ENCODE measurements around the gene MEGF8. TPM values are rescaled to one million over a fixed set of nuclear protein-coding genes. Genes with fewer than 3 reads are reported as not detected.

MEGF8 gene
- total and polyA plus RNA-seq, 2 donors (not counting 3 experiments of a cell fraction or from before 2014, with no cell fraction given), result 20.6 to 39.6 TPM

- ChIA-PET CTCF (interaction anchor here (1.1 to 2.3 kb wide), 4 partner anchors 10 to 46 kb away, joined by 3 to 15 read pairs (median 4); partner anchors contain the start of genes PAFAH1B3 and PRR19), POLR2A (no interaction called here)
- H2AFZ ChIP-seq (ENCODE audit: low read depth, low read length), result no peak overlapping the region
- dilution Hi-C loops (cut with MboI; ENCODE audit: extremely low pct_ligation_motif_present, low sequenced_read_pairs) (no loop called here), intact Hi-C loops (cut with micrococcal nuclease) (no loop called here)
- no peak overlapping the region for H3K4me2 ChIP-seq (ENCODE audit: insufficient read depth, low read length)
- no peaks in the 10 kb centered on the region for H3K9me3 ChIP-seq (replicated peaks; ENCODE audit: control insufficient read depth, insufficient read depth, low read length)
- BruUV-seq (replicated peaks), result no TSS peak
- H4K20me1 ChIP-seq (replicated peaks; ENCODE audit: control insufficient read depth, extremely low read depth, insufficient read depth, low read length), result no peaks in the 10 kb centered on the region
- H3K9ac ChIP-seq (replicated peaks; ENCODE audit: extremely low read depth, insufficient read depth, low read length), result no peak overlapping the region
- no peak overlapping the region for H3K4me3 ChIP-seq (replicated peaks in 1 of 3; ENCODE audit: insufficient read depth in 1 of 3, low read depth in 1 of 3, low read length in 3 of 3)
- H3K27me3 ChIP-seq (ENCODE audit: control insufficient read depth in 2 of 2, insufficient read depth in 2 of 2, low read length in 2 of 2), result no peaks in the 10 kb centered on the region
- TF ChIP-seq JUN (IDR thresholded peaks at IDR 0.05; ENCODE audit: borderline replicate concordance, insufficient read depth, insufficient read length, low read depth), result no peak
- TF ChIP-seq GATA2 (IDR thresholded peaks at IDR 0.05; ENCODE audit: insufficient read depth, insufficient read length, low read depth, low read length), result no peak
- TF ChIP-seq MYC (IDR thresholded peaks at IDR 0.05; ENCODE audit: low read depth, low read length), result no peak
- no peak for TF ChIP-seq POLR2A (IDR thresholded peaks at IDR 0.05; ENCODE audit: low read depth, low read length)
- TF ChIP-seq MAX (IDR thresholded peaks at IDR 0.05; ENCODE audit: insufficient read depth, insufficient read length), result no peak
- no peaks in the 10 kb centered on the region for H3K79me2 ChIP-seq (ENCODE audit: control insufficient read depth, insufficient read depth, low read length)
- H3K36me3 ChIP-seq (ENCODE audit: control insufficient read depth in 2 of 2, extremely low read depth in 1 of 2, insufficient read depth in 2 of 2, low read length in 2 of 2), result peaks cover 16 to 78% of the 10 kb centered on the region in 2 experiments
- no peak overlapping the region for H3K27ac ChIP-seq (ENCODE audit: insufficient read depth, low read depth, low read length)
- FAIRE-seq (no peak), DNase-seq (ENCODE audit: low read depth, low spot score) (no peak)
- no peaks in the 10 kb centered on the region for H3K9me1 ChIP-seq (replicated peaks; ENCODE audit: control insufficient read depth, extremely low read depth, insufficient read depth, low read length)
- H3K4me1 ChIP-seq (ENCODE audit: control insufficient read depth, extremely low read depth, insufficient read depth, low read length), result no peaks in the 10 kb centered on the region
Measured at GRCh38 chr19:42292042-42292960, 33.1 kb upstream of the MEGF8 start.

- H3K4me1 ChIP-seq (ENCODE audit: control insufficient read depth, extremely low read depth, insufficient read depth, low read length), result no peaks in the 10 kb centered on the region
- TF ChIP-seq CTCF (IDR thresholded peaks at IDR 0.05; ENCODE audit: extremely low read depth in 1 of 2, insufficient read depth in 1 of 2, low read depth in 1 of 2, low read length in 2 of 2) (no peak), JUN (IDR thresholded peaks at IDR 0.05; ENCODE audit: borderline replicate concordance, insufficient read depth, insufficient read length, low read depth) (no peak), FOS (IDR thresholded peaks at IDR 0.05; ENCODE audit: borderline replicate concordance, insufficient read depth, low read length) (no peak), MAX (IDR thresholded peaks at IDR 0.05; ENCODE audit: insufficient read depth, insufficient read length) (no peak), EZH2 (IDR thresholded peaks at IDR 0.05; ENCODE audit: borderline replicate concordance, low read depth, low read length, severe bottlenecking) (no peak), POLR2A (IDR thresholded peaks at IDR 0.05; ENCODE audit: low read depth, low read length) (no peak), MYC (IDR thresholded peaks at IDR 0.05; ENCODE audit: low read depth, low read length) (no peak), POLR2AphosphoS5 (IDR thresholded peaks at IDR 0.05; ENCODE audit: insufficient read depth, low read depth, low read length) (no peak), GATA2 (IDR thresholded peaks at IDR 0.05; ENCODE audit: insufficient read depth, insufficient read length, low read depth, low read length) (no peak)
- no peak for DNase-seq (ENCODE audit: low read depth, low spot score)
- intact Hi-C loops (cut with micrococcal nuclease) (no loop called here), dilution Hi-C loops (cut with MboI; ENCODE audit: extremely low pct_ligation_motif_present, low sequenced_read_pairs) (no loop called here)
- H3K4me2 ChIP-seq (ENCODE audit: insufficient read depth, low read length), result no peak overlapping the region
- POLR2A ChIA-PET, result no interaction called here
- H3K9me3 ChIP-seq (replicated peaks; ENCODE audit: control insufficient read depth, insufficient read depth, low read length), result no peaks in the 10 kb centered on the region
- peaks cover 16 to 72% of the 10 kb centered on the region in 2 experiments for H3K36me3 ChIP-seq (ENCODE audit: control insufficient read depth in 2 of 2, extremely low read depth in 1 of 2, insufficient read depth in 2 of 2, low read length in 2 of 2)
- no peaks in the 10 kb centered on the region for H3K79me2 ChIP-seq (ENCODE audit: control insufficient read depth, insufficient read depth, low read length)
- no peak for FAIRE-seq
- CTCF ChIA-PET, result interaction anchor here (1.1 to 6.7 kb wide), 5 partner anchors 9 to 50 kb away, joined by 3 to 60 read pairs (median 4); partner anchors contain the start of genes PAFAH1B3 and PRR19
- no peaks in the 10 kb centered on the region for H3K27me3 ChIP-seq (ENCODE audit: control insufficient read depth in 2 of 2, insufficient read depth in 2 of 2, low read length in 2 of 2)
- H3K9me1 ChIP-seq (replicated peaks; ENCODE audit: control insufficient read depth, extremely low read depth, insufficient read depth, low read length), result no peaks in the 10 kb centered on the region
- H4K20me1 ChIP-seq (replicated peaks; ENCODE audit: control insufficient read depth, extremely low read depth, insufficient read depth, low read length), result no peaks in the 10 kb centered on the region
- H3K27ac ChIP-seq (ENCODE audit: insufficient read depth, low read depth, low read length), result no peak overlapping the region
- H2AFZ ChIP-seq (ENCODE audit: low read depth, low read length), result no peak overlapping the region
- BruUV-seq (replicated peaks), result no TSS peak
- no peak overlapping the region for H3K4me3 ChIP-seq (replicated peaks in 1 of 3; ENCODE audit: insufficient read depth in 1 of 3, low read depth in 1 of 3, low read length in 3 of 3)
- H3K9ac ChIP-seq (replicated peaks; ENCODE audit: extremely low read depth, insufficient read depth, low read length), result no peak overlapping the region
Measured at GRCh38 chr19:42292963-42293362, 32.5 kb upstream of the MEGF8 start.

Measured in endothelial cell of umbilical vein (primary cell).